Right cardiac atrium (tissue), 5 donors: ENCODE data around the gene STK11. TPM values are rescaled to one million over a fixed set of nuclear protein-coding genes. Genes with fewer than 3 reads are reported as not detected.
A peak's percentile ranks its signal among the peaks of the same experiment; 100 is the strongest.

Experiments used
- ATAC-seq, 2 donors: fragments of 200-7000 bp; cut with Tn5 transposase; one replicate each; pipeline versions ENCODE4 v1.8.0 to v1.9.1; 2020; ENCODE audit warnings: moderate library complexity in 2 of 2, mild to moderate bottlenecking in 1 of 2
- DNase-seq, 3 donors: peaks; one replicate each; pipeline ENCODE4 v3.0.0-alpha.2; 2020
- H3K27ac ChIP-seq: one replicate; pipeline ENCODE4 v1.5.1; 2013; ENCODE audit warnings: mild to moderate bottlenecking, low read length, control low read depth, moderate library complexity
- H3K27me3 ChIP-seq: one replicate; pipeline ENCODE4 v1.6.1; 2013; ENCODE audit not compliant: control insufficient read depth, insufficient read depth
- H3K4me1 ChIP-seq: one replicate; pipeline ENCODE4 v1.6.1; 2013; ENCODE audit warnings: low read length; ENCODE audit not compliant: control insufficient read depth, insufficient read depth
- H3K4me3 ChIP-seq: one replicate; pipeline ENCODE4 v1.5.1; 2013; ENCODE audit warnings: low read length, control low read depth
- H3K9me3 ChIP-seq: one replicate; pipeline ENCODE4 v1.6.1; 2013; ENCODE audit warnings: low read length; ENCODE audit not compliant: control insufficient read depth
- WGBS: extraction: QIAGEN DNeasy Blood & Tissue Kit; methylation state at CpG from one replicate; pipeline ENCODE4 v1.1.7; 2013; 5-methylcytosine and 5-hydroxymethylcytosine counted together
- intact Hi-C, 4 donors: fragments of 100-400 bp; cut with DNase I; formaldehyde crosslinking; loops; one replicate each; pipeline versions ENCODE4 v1.11.0 to v1.14.0; 2022 to 2023
- polyA plus RNA-seq: library from polyadenylated mRNA; stranded (reverse); fragments of 200-250 nt; gene quantifications from one replicate; pipeline ENCODE4 v1.2.3, GENCODE V29; 2013
- total RNA-seq, 4 donors: library from RNA; stranded (reverse); fragmentation: NEBNext Ultra II Directional; extraction: Animal tissue kit (Norgen Biotek cat#: 25700); gene quantifications; one replicate each; pipeline ENCODE4 v1.2.1, GENCODE V29; 2021
- donor health status: healthy with polysubstance abuse.
- donor health status: DM: no; HTN: yes; CAD: no.
- donor health status: DM: no; HTN: no; CAD: no.
- donor health status: DM: no; HTN: yes; CAD: no; lungs with severe emphysema.
- donor health status: DM: yes; HTN: yes; CAD: no.

The STK11 gene
- total and polyA plus RNA-seq, 5 donors: 56.9 to 64.5 (median 57.8) TPM

DNA sequence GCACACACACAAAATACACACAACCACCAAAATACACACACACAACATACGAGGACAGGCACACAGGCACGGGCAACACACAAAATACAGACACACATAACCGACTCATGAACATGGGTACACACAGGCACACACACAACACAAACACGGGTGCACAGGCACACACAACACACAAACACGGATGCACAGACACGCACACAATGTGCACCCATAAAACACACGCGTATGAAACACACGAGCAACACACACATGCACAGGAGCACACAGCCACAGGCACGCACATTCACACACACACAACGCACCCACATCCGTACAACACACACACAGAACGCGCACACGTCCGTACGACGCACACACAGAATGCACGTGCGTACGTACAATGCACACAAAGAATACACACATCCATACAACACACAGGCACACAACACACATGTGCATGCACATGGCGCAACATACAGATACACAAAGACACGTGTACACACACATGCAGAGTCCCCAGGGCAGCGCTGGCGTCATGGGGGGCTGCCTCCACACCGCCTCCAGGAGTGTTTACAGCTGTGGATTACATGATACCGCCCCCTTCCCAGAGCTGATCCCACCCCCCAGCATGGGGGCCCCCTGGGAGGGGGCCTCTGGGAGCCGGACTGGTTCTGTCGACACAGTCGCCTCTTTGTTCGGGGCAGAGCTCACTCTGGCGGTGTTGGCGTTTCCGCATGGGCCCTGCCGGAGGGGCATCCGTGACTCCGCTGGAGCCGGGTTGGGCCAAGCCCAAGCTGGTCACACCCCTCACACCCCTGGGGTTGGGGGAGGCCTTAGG is 34.4 kb upstream of the STK11 start:
- 80% methylated on average over 38 of the region's 38 CpGs for WGBS
- Histone ChIP-seq H3K27ac (no peak overlapping the region), H3K9me3 (no peaks in the 10 kb centered on the region), H3K4me3 (no peak overlapping the region), H3K27me3 (no peaks in the 10 kb centered on the region), H3K4me1 (peaks cover 2% of the 10 kb centered on the region)
- intact Hi-C loops: no loop called here
- ATAC-seq (no peak), DNase-seq (peak; percentile 37 to 75 (median 66))

DNA sequence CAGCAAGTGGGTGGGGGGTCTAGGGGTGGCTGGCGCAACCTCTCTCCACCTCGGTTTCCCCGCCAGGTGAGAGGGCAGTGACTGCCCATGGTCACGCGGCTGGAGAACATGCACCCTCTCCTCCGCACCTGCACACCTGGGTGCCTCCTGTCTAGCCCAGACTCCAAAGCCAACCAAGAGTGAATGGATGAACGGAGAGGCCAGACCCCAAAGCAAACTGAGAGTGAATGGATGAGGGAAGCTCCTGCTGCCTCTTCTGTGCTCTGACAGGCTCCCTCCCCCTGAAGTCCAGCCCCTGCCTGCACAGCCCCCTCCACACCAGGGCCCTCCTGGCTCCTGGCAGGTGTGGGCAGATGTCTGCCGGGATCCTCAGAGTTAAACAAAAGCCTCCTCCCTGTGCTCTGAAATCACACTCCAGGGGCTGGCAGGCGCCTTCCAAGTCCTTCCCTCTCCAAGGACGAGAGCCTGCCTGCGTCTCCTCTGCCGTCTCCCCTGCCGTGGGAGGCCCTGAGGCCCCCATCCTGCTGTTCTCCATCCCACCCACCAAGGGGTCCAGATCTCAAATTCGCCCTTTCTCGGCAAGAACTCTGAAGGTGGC is 33.7 kb upstream of the STK11 start:
- Histone ChIP-seq H3K4me3 (no peak overlapping the region), H3K4me1 (peaks cover 2% of the 10 kb centered on the region), H3K27ac (no peak overlapping the region), H3K27me3 (no peaks in the 10 kb centered on the region), H3K9me3 (no peaks in the 10 kb centered on the region)
- WGBS: 65% methylated on average over 15 of the region's 15 CpGs
- intact Hi-C loops: no loop called here
- no peak for ATAC-seq
- DNase-seq: peak in 1 of 3 donors; percentile 64

DNA sequence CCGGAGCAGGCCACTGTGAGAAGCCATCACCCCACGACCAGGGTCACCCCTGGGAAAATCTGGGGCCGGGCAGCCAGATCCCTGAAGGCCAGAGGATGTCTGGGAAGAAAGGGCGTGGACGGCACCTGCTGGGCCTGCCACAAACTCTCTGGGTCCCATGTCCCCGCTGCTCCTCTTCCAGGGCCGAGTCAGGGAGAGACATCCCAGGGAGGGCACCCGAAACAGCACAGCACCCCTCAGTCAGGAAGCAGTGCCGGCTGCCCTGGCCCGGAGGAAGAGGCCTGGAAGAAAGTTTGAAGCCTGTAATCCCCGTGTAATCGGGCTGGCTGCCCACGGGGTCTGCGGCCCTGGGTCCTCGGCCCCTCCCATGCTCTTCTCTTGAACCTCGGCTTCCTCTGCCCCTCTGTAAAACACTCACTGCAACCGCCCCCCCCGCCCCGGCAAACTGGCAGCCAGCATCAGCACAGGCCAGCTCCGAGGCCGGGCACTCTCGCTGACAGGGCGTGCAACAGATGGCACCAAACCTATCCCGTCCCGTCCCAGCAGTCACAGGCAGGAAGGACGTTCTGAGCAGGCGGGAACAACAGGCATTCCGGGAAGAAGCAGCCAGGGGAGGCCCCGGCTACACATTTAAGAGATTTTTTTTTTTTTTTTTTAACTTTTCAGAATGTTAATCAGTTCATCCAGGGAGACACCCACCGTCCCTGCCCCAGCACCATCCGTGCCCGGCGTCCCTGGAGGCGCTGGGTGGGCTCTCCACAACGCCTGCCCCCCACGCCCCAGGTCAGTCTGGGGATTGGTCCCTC is 33.0 kb upstream of the STK11 start:
- Histone ChIP-seq H3K4me3 (peak overlapping the region; percentile 93), H3K27me3 (no peaks in the 10 kb centered on the region), H3K9me3 (no peaks in the 10 kb centered on the region), H3K27ac (peak overlapping the region; percentile 51), H3K4me1 (peaks cover 2% of the 10 kb centered on the region)
- 17% methylated on average over 36 of the region's 36 CpGs for WGBS
- DNase-seq (peak; percentile 73 to 85 (median 79)), ATAC-seq (peak; percentile 63 to 76)
- intact Hi-C loops: no loop called here

DNA sequence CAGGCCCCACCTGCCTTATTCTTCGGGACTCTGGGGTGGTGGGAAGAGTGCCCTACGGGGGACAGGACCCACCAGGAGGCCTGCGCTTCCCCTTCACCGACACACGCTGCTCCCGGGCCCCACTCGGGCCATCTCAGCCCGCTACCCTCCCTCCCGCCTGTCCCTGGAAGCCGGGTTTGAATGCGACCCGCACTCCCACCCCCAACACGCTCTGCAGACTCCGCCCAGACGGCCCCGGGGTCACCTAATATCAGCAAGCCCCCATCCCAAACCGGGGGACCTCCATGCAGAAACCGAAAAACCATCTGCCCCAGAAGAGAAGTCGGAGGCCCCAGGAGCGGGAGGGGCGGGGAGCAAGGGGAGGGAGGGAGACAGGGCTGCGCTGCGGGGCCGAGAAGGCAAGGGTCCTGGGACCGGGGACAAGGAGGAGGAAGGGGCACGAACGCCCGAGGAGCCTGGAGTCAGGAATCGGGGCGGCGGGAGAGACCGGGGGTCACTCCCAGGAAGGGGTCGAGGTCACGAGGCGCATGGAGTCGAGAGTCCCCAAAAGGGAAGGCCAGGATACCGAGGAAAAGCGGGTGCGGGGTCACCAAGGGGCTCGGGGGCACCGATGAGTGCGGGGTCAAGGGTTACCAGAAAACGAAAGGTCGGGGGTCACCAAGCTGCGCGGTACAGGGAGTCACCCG is 32.3 kb upstream of the STK11 start:
- intact Hi-C loops: no loop called here
- 2% methylated on average over 47 of the region's 47 CpGs for WGBS
- no peaks in the 10 kb centered on the region for H3K27me3 ChIP-seq
- ATAC-seq (peak in 1 of 2 donors; percentile 1), DNase-seq (peak; percentile 39 to 72 (median 69))
- peaks cover 2% of the 10 kb centered on the region for H3K4me1 ChIP-seq
- H3K4me3 ChIP-seq: peak overlapping the region; percentile 93
- H3K9me3 ChIP-seq: no peaks in the 10 kb centered on the region
- H3K27ac ChIP-seq: peak overlapping the region; percentile 44

DNA sequence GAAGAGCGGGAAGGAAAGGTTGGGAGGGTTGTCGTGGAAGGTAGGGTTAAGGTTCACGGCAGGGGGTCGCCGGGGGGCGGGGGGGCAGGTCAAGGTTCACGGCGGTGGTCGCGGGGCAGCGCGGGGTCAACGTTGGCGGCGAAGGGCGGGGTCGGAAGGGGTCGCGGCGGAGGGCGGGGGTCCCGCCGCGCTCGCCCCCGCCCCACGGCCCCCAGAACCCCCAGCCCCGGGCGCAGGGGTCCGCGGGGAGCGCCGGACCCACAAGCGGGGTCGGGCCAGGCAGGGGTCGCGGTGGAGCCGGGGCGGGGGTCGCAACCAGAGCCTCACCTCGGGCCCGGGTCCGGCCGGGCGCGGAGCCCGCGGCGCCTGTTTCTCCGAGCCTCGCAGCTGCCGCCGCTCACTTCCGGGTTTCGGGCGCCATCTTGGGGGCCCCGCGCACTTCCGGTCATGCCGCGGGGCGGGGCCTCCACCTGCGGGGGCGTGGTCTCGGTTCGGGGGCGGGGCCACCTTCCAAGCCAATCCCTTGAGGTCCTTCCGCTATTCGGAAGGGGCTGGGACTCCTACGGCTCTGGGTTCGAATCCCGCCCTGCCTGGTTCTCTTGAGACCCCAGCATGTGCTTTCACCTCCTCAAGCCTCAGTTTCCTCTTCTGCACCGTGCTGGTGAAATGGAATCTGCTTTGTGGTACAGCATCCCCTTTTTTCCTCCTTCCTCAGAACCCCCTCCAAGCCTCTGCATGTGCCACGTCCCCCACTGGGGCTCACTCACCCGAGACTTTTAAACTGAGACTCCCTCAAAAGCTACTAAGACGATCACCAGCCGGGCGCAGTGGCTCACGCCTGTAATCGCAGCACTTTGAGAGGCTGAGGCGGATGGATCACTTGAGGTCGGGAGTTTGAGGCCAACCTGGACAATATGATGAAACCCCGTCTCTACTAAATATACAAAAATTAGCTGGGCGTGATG is 31.5 kb upstream of the STK11 start, which contains the start of gene SBNO2:
TSS of gene SBNO2 (minus strand) at position 424 of the 965 bp plus-strand sequence. CDS start 19,992 bp downstream, outside the sequence.
- WGBS: 13% methylated on average over 84 of the region's 84 CpGs

DNA sequence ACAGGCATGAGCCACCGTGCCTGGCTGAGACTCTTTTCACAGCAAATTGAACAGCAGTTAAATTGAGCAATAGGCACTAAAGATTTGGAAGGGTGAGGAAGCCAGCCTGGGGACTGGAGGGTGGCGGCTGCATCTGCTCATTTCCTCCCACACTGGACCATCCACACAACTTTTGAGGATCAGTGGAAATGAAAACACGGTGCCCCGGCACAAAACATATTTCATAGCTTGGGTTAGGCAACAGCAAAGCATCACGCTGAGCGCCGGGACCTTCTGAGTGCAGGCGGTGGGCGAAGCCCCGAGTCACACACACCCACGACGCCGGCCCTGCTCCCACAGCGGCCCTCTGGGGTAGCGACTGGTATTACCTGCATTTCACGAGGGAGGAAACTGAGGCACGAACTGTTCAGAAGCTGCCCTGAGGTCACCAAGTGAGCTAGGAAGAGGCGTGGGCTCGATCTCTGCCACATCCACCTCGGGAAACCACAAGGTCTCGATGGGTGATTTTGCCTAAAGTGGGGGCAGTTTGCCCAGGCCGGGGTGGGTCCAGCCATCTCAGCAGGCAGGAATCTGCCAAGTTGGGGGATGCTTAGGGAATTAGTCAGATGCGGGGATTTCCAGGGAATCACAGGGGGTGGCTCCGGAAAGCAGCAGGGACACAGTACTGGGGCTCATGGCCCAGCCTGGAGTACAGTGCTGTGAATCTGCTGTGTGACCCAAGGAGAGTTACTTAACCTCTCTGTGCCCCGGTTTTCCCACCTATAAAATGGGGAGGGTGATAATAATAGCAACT is 28.1 kb upstream of the STK11 start:
- H3K4me1 ChIP-seq: peaks cover 2% of the 10 kb centered on the region
- 65% methylated on average over 25 of the region's 25 CpGs for WGBS
- ATAC-seq (no peak), DNase-seq (peak in 2 of 3 donors; percentile 46 to 56)
- intact Hi-C loops: no loop called here
- H3K27ac ChIP-seq: no peak overlapping the region
- no peaks in the 10 kb centered on the region for H3K27me3 ChIP-seq
- no peaks in the 10 kb centered on the region for H3K9me3 ChIP-seq
- no peak overlapping the region for H3K4me3 ChIP-seq

More for the DNA sequence above, 31.5 kb upstream of the STK11 start, which contains the start of gene SBNO2:
- H3K27me3 ChIP-seq: no peaks in the 10 kb centered on the region
- no peaks in the 10 kb centered on the region for H3K9me3 ChIP-seq
- DNase-seq: peak; percentile 91 to 96 (median 95)
- H3K4me1 ChIP-seq: peaks cover 2% of the 10 kb centered on the region
- peak; percentile 81 to 85 for ATAC-seq
- peak within 1 kb of the TSS; percentile 44 for H3K27ac ChIP-seq
- intact Hi-C loops: no loop called here
- peak within 1 kb of the TSS; percentile 93 for H3K4me3 ChIP-seq

DNA sequence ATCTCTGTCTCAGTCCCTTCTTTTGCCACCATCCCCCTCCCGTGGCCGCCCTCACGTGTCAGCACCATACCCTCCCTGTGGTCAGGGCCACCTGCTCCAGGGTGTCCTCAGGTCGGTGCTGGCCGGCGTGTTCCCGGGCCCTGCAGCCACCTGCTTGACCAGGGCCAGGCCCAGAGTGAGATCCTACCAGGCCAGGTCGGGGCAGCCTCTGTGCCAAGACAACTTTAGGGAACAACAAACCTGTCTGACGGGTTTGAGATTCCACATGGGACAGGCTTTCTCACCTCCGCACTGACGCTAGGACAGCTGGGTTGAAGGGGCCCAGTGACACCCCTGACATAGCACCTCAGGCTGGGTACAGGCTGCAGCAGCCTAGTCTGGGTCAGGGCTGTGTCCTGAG is 24.0 kb upstream of the STK11 start:
- Histone ChIP-seq H3K9me3 (no peaks in the 10 kb centered on the region), H3K4me1 (no peaks in the 10 kb centered on the region), H3K4me3 (no peak overlapping the region), H3K27me3 (no peaks in the 10 kb centered on the region), H3K27ac (no peak overlapping the region)
- ATAC-seq (no peak), DNase-seq (no peak)
- WGBS: 88% methylated on average over 11 of the region's 11 CpGs
- intact Hi-C loops: no loop called here

DNA sequence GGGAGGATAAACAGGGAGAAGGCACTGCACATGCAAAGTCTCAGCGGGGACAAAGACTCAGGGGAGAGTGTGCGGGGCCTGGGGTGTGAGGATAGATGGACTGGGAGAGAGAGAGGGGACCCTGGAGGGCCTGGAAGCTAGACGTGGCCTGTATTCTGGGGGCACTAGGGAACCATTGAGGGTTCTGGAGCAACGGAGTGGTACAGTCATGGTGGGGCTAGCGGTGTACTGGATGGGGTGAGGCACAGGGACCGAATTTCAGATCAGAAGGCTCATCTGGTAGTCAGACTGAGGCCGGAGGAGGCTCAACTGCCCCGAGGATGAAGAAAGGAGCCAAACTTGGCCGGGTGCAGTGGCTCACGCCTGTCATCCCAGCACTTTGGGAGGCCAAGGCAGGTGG is 23.5 kb upstream of the STK11 start:
- intact Hi-C loops: no loop called here
- no peak for ATAC-seq
- Histone ChIP-seq H3K4me1 (no peaks in the 10 kb centered on the region), H3K9me3 (no peaks in the 10 kb centered on the region), H3K27me3 (no peaks in the 10 kb centered on the region), H3K4me3 (no peak overlapping the region), H3K27ac (no peak overlapping the region)
- WGBS: 92% methylated on average over 10 of the region's 10 CpGs
- DNase-seq: no peak

DNA sequence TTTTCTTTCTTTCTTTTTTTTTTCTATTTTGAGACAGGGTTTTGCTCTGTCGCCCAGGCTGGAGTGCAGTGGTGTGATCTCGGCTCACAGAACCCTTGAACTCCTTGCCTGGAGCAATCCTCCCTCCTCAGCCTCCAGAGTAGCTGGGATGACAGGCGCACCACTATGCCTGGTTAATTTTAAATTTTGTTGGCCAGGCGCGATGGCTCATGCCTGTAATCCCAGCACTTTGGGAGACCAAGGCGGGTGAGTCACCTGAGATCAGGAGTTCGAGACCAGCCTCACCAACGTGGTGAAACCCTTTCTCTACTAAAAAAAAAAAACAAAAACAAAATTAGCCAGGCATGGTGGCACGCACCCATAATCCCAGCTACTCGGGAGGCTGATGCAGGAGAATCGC is 22.9 kb upstream of the STK11 start:
- Histone ChIP-seq H3K9me3 (no peaks in the 10 kb centered on the region), H3K4me1 (no peaks in the 10 kb centered on the region), H3K4me3 (no peak overlapping the region), H3K27me3 (no peaks in the 10 kb centered on the region), H3K27ac (no peak overlapping the region)
- intact Hi-C loops: no loop called here
- ATAC-seq: no peak
- no peak for DNase-seq
- WGBS: 92% methylated on average over 11 of the region's 11 CpGs
